A549 (cell line): ENCODE results near the gene SWT1. TPM values are rescaled to one million over a fixed set of nuclear protein-coding genes. Genes with fewer than 3 reads are reported as not detected.

Experiments used
- ATAC-seq, 2 experiments: fragments of 200-7000 bp in 1 of 2; fragments of >200 bp in 1 of 2; cut with Nextera tagmentation in 1 of 2; cut with Tn5 transposase in 1 of 2; 3 replicates each; pipeline versions ENCODE4 v1.8.0 to v1.9.1; 2018 to 2020; ENCODE audit warnings: mild to moderate bottlenecking in 1 of 2, moderate library complexity in 1 of 2
- CTCF ChIA-PET: fragments of 300-600 bp; sonication (Branson Sonifier 250); formaldehyde crosslinking; extraction: SDS; loops from one replicate; lab custom pipeline; 2021; ENCODE audit warnings: antibody characterized with exemption, inconsistent platforms; lab: Yijun Ruan, JAX
- POLR2A ChIA-PET: fragments of 350-600 bp; formaldehyde crosslinking; extraction: SDS; loops from one replicate; lab custom pipeline; 2021; ENCODE audit warnings: antibody characterized with exemption, inconsistent platforms; lab: Yijun Ruan, JAX
- DNase-seq, 2 experiments: peaks; one replicate each; pipeline versions ENCODE4 v3.0.0 to v3.0.0-alpha.2; 2011 to 2016; ENCODE audit warnings: low read depth in 1 of 2, low spot score in 1 of 2
- FAIRE-seq: peaks from 2 replicates; lab custom pipeline; 2011; peaks lifted over from hg19 to GRCh38; lab: Jason Lieb, UNC
- H3K27ac ChIP-seq, 2 experiments: fragments of >200 bp; sonication (Bioruptor Twin); formaldehyde crosslinking; 3 replicates each; pipeline ENCODE4 v1.5.1; 2016 to 2017
- H3K4me1 ChIP-seq: fragments of >200 bp; sonication (Bioruptor Twin); formaldehyde crosslinking; 3 replicates; pipeline ENCODE4 v1.6.1; 2016
- H3K4me2 ChIP-seq: fragments of >200 bp; sonication (Bioruptor Twin); formaldehyde crosslinking; 3 replicates; pipeline ENCODE4 v1.6.1; 2016
- H3K4me3 ChIP-seq: fragments of >200 bp; sonication (Bioruptor Twin); formaldehyde crosslinking; 3 replicates; pipeline ENCODE4 v1.5.1; 2016
- H3K9me3 ChIP-seq: fragments of >200 bp; sonication (Bioruptor Twin); formaldehyde crosslinking; 3 replicates; pipeline ENCODE4 v1.6.1; 2016
- BHLHE40 ChIP-seq: IDR thresholded peaks from 2 replicates; pipeline ENCODE4 v1.6.1; 2012; ENCODE audit warnings: low read depth, low read length, inconsistent platforms
- CBX2 ChIP-seq: fragments of 200-600 bp; sonication (generic); IDR thresholded peaks from 2 replicates; pipeline ENCODE4 v1.6.1; 2016; ENCODE audit warnings: low read depth, mild to moderate bottlenecking, borderline replicate concordance
- CEBPB ChIP-seq, 2 experiments: fragments of >200 bp in 1 of 2; sonication (Bioruptor Twin) in 1 of 2; formaldehyde crosslinking in 1 of 2; IDR thresholded peaks; 2 replicates each; pipeline ENCODE4 v1.6.1; 2012 to 2016
- CHD2 ChIP-seq: fragments of 150-350 bp; IDR thresholded peaks from 2 replicates; pipeline ENCODE4 v1.6.1; 2014; ENCODE audit warnings: low read length; ENCODE audit not compliant: partially characterized antibody
- CTCF ChIP-seq: fragments of >200 bp; sonication (Bioruptor Twin); formaldehyde crosslinking; IDR thresholded peaks from 3 replicates; pipeline ENCODE4 v1.5.1; 2016
- EHF ChIP-seq: fragments of 250-450 bp; sonication (Bioruptor Pico); IDR thresholded peaks from 2 replicates; pipeline ENCODE4 v1.5.0; 2020; ENCODE audit warnings: mild to moderate bottlenecking
- FOSB ChIP-seq: fragments of 250-450 bp; sonication (Bioruptor Pico); IDR thresholded peaks from 2 replicates; pipeline ENCODE4 v1.5.0; 2020; ENCODE audit warnings: mild to moderate bottlenecking, moderate library complexity
- JUN ChIP-seq, 2 experiments: fragments of >200 bp; sonication (Bioruptor Twin); formaldehyde crosslinking; IDR thresholded peaks; 2 replicates in 1 of 2; 3 replicates in 1 of 2; pipeline ENCODE4 v1.6.1; 2016 to 2017
- JUNB ChIP-seq: fragments of >200 bp; sonication (Bioruptor Twin); formaldehyde crosslinking; IDR thresholded peaks from 2 replicates; pipeline ENCODE4 v1.6.1; 2016
- MAZ ChIP-seq: fragments of 150-350 bp; IDR thresholded peaks from 2 replicates; pipeline ENCODE4 v1.6.1; 2014; ENCODE audit warnings: antibody characterized with exemption, low read depth, low read length, borderline replicate concordance
- NFE2L2 ChIP-seq: fragments of 150-350 bp; conservative IDR thresholded peaks from 2 replicates; pipeline ENCODE4 v1.6.1; 2014; ENCODE audit warnings: low read length
- PHF8 ChIP-seq: fragments of 200-600 bp; sonication (generic); IDR thresholded peaks from 2 replicates; pipeline ENCODE4 v1.6.1; 2016; ENCODE audit warnings: low read depth, mild to moderate bottlenecking, antibody characterized with exemption, moderate library complexity, borderline replicate concordance
- POLR2A ChIP-seq: IDR thresholded peaks from 2 replicates; pipeline ENCODE4 v1.6.1; 2012; ENCODE audit warnings: mild to moderate bottlenecking, low read length
- POLR2AphosphoS2 ChIP-seq: conservative IDR thresholded peaks from 2 replicates; pipeline ENCODE4 v1.6.1; 2012; ENCODE audit warnings: low read length, improper control_type of control experiment, inconsistent platforms
- RARB ChIP-seq: fragments of 250-450 bp; sonication (Bioruptor Pico); IDR thresholded peaks from 2 replicates; pipeline ENCODE4 v1.8.0; 2021; ENCODE audit warnings: mild to moderate bottlenecking, moderate library complexity
- RFX5 ChIP-seq: fragments of 450-650 bp; IDR thresholded peaks from 2 replicates; pipeline ENCODE4 v1.7.1; 2014; ENCODE audit warnings: antibody characterized with exemption, mild to moderate bottlenecking, moderate library complexity
- ZC3H11A ChIP-seq: fragments of 450-650 bp; IDR thresholded peaks from 2 replicates; pipeline ENCODE4 v1.6.1; 2014; ENCODE audit warnings: antibody characterized with exemption, mild to moderate bottlenecking
- WGBS: methylation state at CpG from one replicate; pipeline ENCODE4 v1.1.6; 2017; ENCODE audit errors: missing lambda C conversion rate; 5-methylcytosine and 5-hydroxymethylcytosine counted together
- polyA plus RNA-seq, 4 experiments: library from polyadenylated mRNA; depleted of rRNA in 3 of 4; stranded (reverse); fragments of >200 nt; fragmentation: RNase III in 1 of 4; extraction: RNeasy Plus Mini Kit Qiagen cat#74134 plus additional on column Dnase treatment in 1 of 4; gene quantifications; 2 replicates in 3 of 4; 3 replicates in 1 of 4; pipeline ENCODE4 v1.2.3, GENCODE V29; 2011 to 2017

SWT1 gene
- polyA plus RNA-seq, 2 of the 4 experiments (the other 2 are of a cell fraction) = 1.5 to 2.4 TPM

DNA sequence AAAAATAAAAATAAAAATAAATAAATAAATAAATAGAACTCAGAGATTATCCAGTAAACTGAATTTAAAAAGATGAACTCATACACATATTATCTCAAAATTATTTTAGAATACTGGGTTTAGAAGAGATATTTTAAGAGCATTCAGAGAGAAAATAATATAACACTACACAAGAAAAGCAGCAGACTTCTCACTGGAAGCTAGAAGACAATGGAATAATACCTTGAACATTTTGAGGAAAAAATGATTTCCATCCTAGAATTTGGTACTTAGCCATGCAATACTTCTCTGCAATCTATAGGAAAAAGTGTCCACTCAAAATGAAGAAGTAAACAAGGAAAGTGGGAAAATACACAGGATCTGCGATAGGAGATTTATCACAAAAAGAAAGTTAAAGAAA, 24.4 kb upstream of the SWT1 start:
- no peak overlapping the region for H3K4me3 ChIP-seq
- no peak overlapping the region for H3K4me2 ChIP-seq
- no peak for TF ChIP-seq NFE2L2
- no peak for TF ChIP-seq EHF (CRISPR knock-in tag)
- no peak for TF ChIP-seq BHLHE40
- FAIRE-seq = no peak
- no peak for ATAC-seq
- WGBS = 100% methylated on average over 1 of the region's 1 CpG
- CTCF ChIA-PET = interaction anchor here (1.2 kb wide), 1 partner anchor 22 kb away, joined by 3 read pairs; no protein-coding TSS in a partner anchor
- H3K27ac ChIP-seq = no peak overlapping the region
- POLR2A ChIA-PET = no interaction called here
- no peaks in the 10 kb centered on the region for H3K4me1 ChIP-seq
- no peak for DNase-seq
- H3K9me3 ChIP-seq = peaks cover 8% of the 10 kb centered on the region; the same call in 1 of the 3 replicates

DNA sequence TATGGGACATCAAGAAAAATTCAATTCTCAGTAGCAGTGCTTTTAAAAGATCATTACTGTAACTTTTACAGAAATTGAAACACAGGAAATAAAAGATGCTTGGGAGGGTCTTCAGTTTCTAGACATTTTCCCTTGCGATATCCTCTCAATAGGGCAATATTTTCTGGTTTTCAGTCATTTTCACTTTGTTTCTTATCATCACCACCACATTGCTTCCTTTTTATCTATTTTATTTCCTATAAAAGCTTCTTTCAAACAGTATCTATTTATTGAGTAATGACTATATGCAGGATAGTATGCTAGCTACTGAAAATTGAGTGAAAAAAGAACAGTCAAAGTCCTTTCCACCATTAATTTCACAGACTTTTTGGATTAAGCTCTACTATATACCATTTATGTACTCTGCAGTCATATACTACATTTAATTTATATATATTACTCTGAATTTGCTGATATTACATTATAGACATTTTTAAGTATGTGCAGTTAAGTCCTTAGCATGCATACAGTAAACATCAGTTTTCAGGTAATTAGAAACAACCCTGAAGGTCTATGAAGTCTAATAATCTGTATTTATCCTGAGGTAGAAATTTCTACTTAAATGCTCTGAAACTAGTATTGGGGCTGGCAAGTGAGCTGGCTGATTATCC, 18.9 kb upstream of the SWT1 start:
- DNase-seq (no peak), ATAC-seq (no peak), FAIRE-seq (no peak)
- WGBS = 89% methylated on average over 1 of the region's 1 CpG
- no peak overlapping the region for H3K4me2 ChIP-seq
- no peaks in the 10 kb centered on the region for H3K4me1 ChIP-seq
- ChIA-PET POLR2A (no interaction called here), CTCF (no interaction called here)
- TF ChIP-seq CHD2 (no peak), ZC3H11A (no peak), CTCF (no peak), POLR2AphosphoS2 (no peak), RFX5 (no peak), POLR2A (no peak), FOSB (no peak), CEBPB (IDR thresholded peaks at IDR 0.05) (no peak), MAZ (no peak), JUNB (no peak), JUN (IDR thresholded peaks at IDR 0.05) (no peak), PHF8 (no peak)
- H3K27ac ChIP-seq = no peak overlapping the region
- H3K9me3 ChIP-seq = peaks cover 2% of the 10 kb centered on the region; the same call in 1 of the 3 replicates
- H3K4me3 ChIP-seq = no peak overlapping the region

GRCh38 chr1:185139246-185139645, 17.7 kb upstream of the SWT1 start:
- Histone ChIP-seq H3K4me2 (no peak overlapping the region), H3K4me1 (no peaks in the 10 kb centered on the region), H3K27ac (no peak overlapping the region), H3K9me3 (no peaks in the 10 kb centered on the region)
- DNase-seq = no peak
- TF ChIP-seq RARB = no peak
- TF ChIP-seq, all 56 proteins: peak for 0
- FAIRE-seq = no peak
- WGBS = 97% methylated on average over 4 of the region's 4 CpGs
- ChIA-PET POLR2A (no interaction called here), CTCF (interaction anchor here (0.6 kb wide), 1 partner anchor 389 kb away, joined by 4 read pairs; no protein-coding TSS in a partner anchor)
- H3K4me3 ChIP-seq = no peak overlapping the region
- no peak for ATAC-seq

DNA sequence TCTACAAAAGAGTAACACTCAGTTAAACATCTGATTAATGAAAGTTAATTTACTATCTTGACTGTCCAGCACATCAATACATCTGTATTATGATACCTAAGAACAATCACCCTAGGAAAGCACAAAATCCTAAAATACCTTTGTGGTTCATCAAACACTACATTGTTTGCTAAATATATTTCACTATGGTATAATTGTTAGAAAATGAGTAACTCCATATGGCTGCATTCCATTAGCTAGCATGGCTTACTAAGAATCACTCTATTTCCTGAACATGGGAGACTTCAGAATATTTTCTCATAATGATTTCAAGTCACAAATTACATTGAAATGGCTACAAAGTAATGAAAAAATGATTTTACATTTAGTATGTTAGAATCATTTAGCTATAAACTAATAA, 12.7 kb upstream of the SWT1 start:
- POLR2A ChIA-PET = no interaction called here
- no peak for DNase-seq
- CTCF ChIA-PET = interaction anchor here (1.9 kb wide), 1 partner anchor 26 kb away, joined by 5 read pairs; no protein-coding TSS in a partner anchor
- Histone ChIP-seq H3K4me1 (no peaks in the 10 kb centered on the region), H3K4me3 (no peak overlapping the region), H3K27ac (no peak overlapping the region), H3K4me2 (no peak overlapping the region), H3K9me3 (no peaks in the 10 kb centered on the region)
- ATAC-seq = no peak
- no peak for FAIRE-seq
- no peak for TF ChIP-seq CBX2
